Esophagus muscularis mucosa (tissue), 4 donors: Measurements from ENCODE around the gene CCDC78. TPM values are rescaled to one million over a fixed set of nuclear protein-coding genes. Genes with fewer than 3 reads are reported as not detected.

Experiments used
- DNase-seq: peaks from one replicate; pipeline ENCODE4 v3.0.0-alpha.2; 2017; ENCODE audit errors: extremely low spot score
- H3K27ac ChIP-seq, 4 donors: fragments of 200-600 bp; sonication (generic); replicated peaks in 1 of 4; 1 replicate in 3 of 4; 2 replicates in 1 of 4; pipeline ENCODE4 v1.5.1; 2016 to 2019; ENCODE audit warnings: mild to moderate bottlenecking in 1 of 4
- H3K27me3 ChIP-seq, 4 donors: fragments of 200-600 bp; sonication (generic); one replicate each; pipeline versions ENCODE4 v1.5.1 to v1.6.0; 2016 to 2019
- H3K36me3 ChIP-seq, 4 donors: fragments of 200-600 bp; sonication (generic); one replicate each; pipeline ENCODE4 v1.5.1; 2016 to 2019
- H3K4me1 ChIP-seq, 4 donors: fragments of 200-600 bp; sonication (generic); one replicate each; pipeline ENCODE4 v1.5.1; 2016 to 2019
- H3K4me3 ChIP-seq, 4 donors: fragments of 200-600 bp; sonication (generic); 1 replicate in 2 of 4; 2 replicates in 2 of 4; pipeline ENCODE4 v1.5.1; 2016 to 2019; ENCODE audit warnings: mild to moderate bottlenecking in 4 of 4, moderate library complexity in 1 of 4
- H3K9me3 ChIP-seq, 4 donors: fragments of 200-600 bp; sonication (generic); 1 replicate in 3 of 4; 2 replicates in 1 of 4; pipeline ENCODE4 v1.5.1; 2016 to 2019
- EP300 ChIP-seq: sonication (generic); formaldehyde crosslinking; IDR thresholded peaks from one replicate; pipeline ENCODE4 v1.6.1; 2017; ENCODE audit warnings: antibody characterized with exemption
- POLR2A ChIP-seq: fragments of 450-650 bp; IDR thresholded peaks from one replicate; pipeline ENCODE4 v1.6.1; 2017; ENCODE audit warnings: antibody characterized with exemption, moderate library complexity, mild to moderate bottlenecking, low read depth
- POLR2AphosphoS5 ChIP-seq, 2 donors: sonication (generic); formaldehyde crosslinking; IDR thresholded peaks; one replicate each; pipeline ENCODE4 v1.6.1; 2017; ENCODE audit warnings: antibody characterized with exemption in 2 of 2
- WGBS: methylation state at CpG from one replicate; pipeline ENCODE4 v1.1.5; 2018; 5-methylcytosine and 5-hydroxymethylcytosine counted together
- intact Hi-C: fragments of 100-400 bp; cut with DNase I; formaldehyde crosslinking; loops from one replicate; pipeline ENCODE4 v1.15.1; 2023
- total RNA-seq, 4 donors: library from RNA; depleted of rRNA; stranded (reverse); fragments of >200 nt; gene quantifications; one replicate each; pipeline versions ENCODE4 v1.1.0 to v1.2.1, GENCODE V29; 2016
- TF ChIP-seq, protein P1 (sequence below), 3 experiments: fragments of 200-600 bp in 2 of 3; fragments of 450-650 bp in 1 of 3; sonication (generic) in 2 of 3; IDR thresholded peaks; one replicate each; pipeline ENCODE4 v1.5.1; 2017 to 2019; ENCODE audit warnings: antibody characterized with exemption in 3 of 3, mild to moderate bottlenecking in 2 of 3, moderate library complexity in 1 of 3

Gene CCDC78
- total RNA-seq, 4 donors from 2014 or later = 0.33 to 2.5 (median 0.61) TPM

DNA sequence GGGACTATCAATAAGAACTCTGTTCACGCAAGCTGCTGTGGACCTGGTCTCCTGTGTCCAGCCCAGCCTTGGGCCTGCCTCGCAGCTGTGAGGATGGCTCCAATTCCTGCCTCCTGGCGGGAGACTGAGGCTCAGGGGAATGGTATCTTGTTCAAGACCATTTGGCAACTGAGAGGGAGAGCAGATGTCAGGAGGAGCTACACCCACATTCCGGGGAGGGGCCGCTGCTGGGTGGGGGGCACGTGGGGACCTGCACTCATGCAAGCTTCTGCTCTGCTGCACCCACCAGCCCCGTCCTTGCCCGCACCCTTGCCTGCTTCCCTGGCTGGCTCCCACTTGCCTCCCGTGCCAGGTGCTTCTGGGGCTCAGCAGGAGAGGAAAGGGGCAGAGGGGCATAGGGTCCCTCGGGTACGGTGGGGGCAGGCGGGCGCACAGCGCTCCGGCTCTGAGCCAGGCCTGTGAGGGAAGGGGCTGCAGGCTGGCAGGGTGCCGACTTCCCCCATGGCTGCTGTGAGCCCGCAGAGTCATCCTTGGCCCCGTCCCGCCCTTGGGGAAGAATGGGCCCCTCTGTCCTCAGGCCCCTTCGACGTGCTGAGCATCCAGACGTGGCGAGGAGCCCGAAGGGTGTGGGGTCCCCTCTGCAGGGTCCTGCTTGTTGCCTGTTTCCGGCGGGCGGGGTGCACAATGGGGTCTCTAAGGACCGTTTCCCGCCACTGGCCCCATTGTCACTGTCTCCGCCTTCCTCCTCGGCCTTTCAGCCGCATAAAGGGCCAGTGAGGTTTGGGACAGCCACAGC is 8.6 kb downstream of the CCDC78 start:
- WGBS = 85% methylated on average over 9 of the region's 32 CpGs
- peaks cover 43 to 79% (median 67%) of the 10 kb centered on the region in 4 donors for H3K4me1 ChIP-seq
- no peak overlapping the region for H3K4me3 ChIP-seq
- peaks cover 0 to 10% (median 5%) of the 10 kb centered on the region in 4 donors for H3K36me3 ChIP-seq
- H3K27me3 ChIP-seq = peaks cover 0 to 7% (median 0%) of the 10 kb centered on the region in 4 donors
- TF ChIP-seq POLR2A (no peak), EP300 (no peak), POLR2AphosphoS5 (IDR thresholded peaks at IDR 0.05) (no peak)
- TF ChIP-seq, protein P1, sequence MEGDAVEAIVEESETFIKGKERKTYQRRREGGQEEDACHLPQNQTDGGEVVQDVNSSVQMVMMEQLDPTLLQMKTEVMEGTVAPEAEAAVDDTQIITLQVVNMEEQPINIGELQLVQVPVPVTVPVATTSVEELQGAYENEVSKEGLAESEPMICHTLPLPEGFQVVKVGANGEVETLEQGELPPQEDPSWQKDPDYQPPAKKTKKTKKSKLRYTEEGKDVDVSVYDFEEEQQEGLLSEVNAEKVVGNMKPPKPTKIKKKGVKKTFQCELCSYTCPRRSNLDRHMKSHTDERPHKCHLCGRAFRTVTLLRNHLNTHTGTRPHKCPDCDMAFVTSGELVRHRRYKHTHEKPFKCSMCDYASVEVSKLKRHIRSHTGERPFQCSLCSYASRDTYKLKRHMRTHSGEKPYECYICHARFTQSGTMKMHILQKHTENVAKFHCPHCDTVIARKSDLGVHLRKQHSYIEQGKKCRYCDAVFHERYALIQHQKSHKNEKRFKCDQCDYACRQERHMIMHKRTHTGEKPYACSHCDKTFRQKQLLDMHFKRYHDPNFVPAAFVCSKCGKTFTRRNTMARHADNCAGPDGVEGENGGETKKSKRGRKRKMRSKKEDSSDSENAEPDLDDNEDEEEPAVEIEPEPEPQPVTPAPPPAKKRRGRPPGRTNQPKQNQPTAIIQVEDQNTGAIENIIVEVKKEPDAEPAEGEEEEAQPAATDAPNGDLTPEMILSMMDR (IDR thresholded peaks at IDR 0.05) = no peak
- no peak for DNase-seq
- intact Hi-C loops = no loop called here
- no peaks in the 10 kb centered on the region for H3K9me3 ChIP-seq
- H3K27ac ChIP-seq = no peak overlapping the region

DNA sequence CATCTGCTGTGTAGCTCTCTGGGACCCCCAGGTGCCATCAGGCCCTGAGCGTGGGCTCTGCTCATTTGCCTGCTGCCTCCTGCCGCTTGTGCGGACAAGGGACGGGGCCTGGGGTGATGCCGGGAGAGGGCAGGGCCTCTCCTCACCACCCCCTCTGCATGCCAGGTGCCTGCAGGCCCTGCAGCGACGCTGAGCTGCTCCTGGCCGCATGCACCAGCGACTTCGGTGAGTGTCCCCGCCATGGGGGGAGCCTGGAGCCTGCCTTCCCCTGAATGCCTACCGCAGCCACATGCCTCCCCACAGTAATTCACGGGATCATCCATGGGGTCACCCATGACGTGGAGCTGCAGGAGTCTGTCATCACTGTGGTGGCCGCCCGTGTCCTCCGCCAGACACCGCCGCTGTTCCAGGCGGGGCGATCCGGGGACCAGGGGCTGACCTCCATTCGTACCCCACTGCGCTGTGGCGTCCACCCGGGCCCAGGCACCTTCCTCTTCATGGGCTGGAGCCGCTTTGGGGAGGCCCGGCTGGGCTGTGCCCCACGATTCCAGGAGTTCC is 9.4 kb downstream of the CCDC78 start:
- Histone ChIP-seq H3K9me3 (no peaks in the 10 kb centered on the region), H3K4me3 (peak overlapping the region in 2 of 4 donors; percentile 80 to 86), H3K4me1 (peaks cover 41 to 76% (median 68%) of the 10 kb centered on the region in 4 donors), H3K36me3 (peaks cover 0 to 10% (median 3%) of the 10 kb centered on the region in 4 donors), H3K27ac (no peak overlapping the region), H3K27me3 (peaks cover 0 to 13% (median 0%) of the 10 kb centered on the region in 4 donors)
- intact Hi-C loops = no loop called here
- no peak for TF ChIP-seq POLR2AphosphoS5 (IDR thresholded peaks at IDR 0.05)
- no peak for TF ChIP-seq EP300
- TF ChIP-seq POLR2A = no peak
- TF ChIP-seq, protein P1 (IDR thresholded peaks at IDR 0.05) = no peak
- 77% methylated on average over 11 of the region's 29 CpGs for WGBS
- DNase-seq = no peak

DNA sequence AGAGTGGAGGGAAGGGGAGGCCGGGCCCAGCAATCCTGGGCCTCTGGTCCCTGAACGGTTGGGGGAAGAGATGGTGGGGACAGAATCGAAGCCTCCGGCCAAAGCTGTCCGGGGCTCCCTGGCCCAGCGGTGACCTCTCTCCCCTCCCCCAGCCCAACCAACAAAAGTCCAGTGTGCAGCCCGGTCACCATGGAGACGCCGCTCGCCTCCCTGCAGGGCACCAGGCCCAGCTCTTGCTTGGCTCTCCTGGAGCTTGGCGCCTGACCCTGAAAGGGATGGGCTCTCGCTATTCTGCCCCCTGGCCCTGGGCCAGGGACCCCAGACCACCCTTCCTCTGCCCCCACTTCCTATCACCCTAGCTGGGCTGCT is 10.1 kb downstream of the CCDC78 start:
- DNase-seq = no peak
- peaks cover 36 to 76% (median 64%) of the 10 kb centered on the region in 4 donors for H3K4me1 ChIP-seq
- H3K27ac ChIP-seq = peak overlapping the region in 2 of 4 donors; percentile 50 to 63
- TF ChIP-seq POLR2AphosphoS5 (IDR thresholded peaks at IDR 0.05) (no peak), EP300 (no peak), POLR2A (no peak)
- TF ChIP-seq, protein P1 (IDR thresholded peaks at IDR 0.05) = no peak
- intact Hi-C loops = no loop called here
- peaks cover 0 to 20% (median 4%) of the 10 kb centered on the region in 4 donors for H3K27me3 ChIP-seq
- H3K9me3 ChIP-seq = no peaks in the 10 kb centered on the region
- peaks cover 0 to 10% (median 3%) of the 10 kb centered on the region in 4 donors for H3K36me3 ChIP-seq
- WGBS = 23% methylated on average over 4 of the region's 12 CpGs
- peak overlapping the region; percentile 68 to 86 (median 83) for H3K4me3 ChIP-seq

DNA sequence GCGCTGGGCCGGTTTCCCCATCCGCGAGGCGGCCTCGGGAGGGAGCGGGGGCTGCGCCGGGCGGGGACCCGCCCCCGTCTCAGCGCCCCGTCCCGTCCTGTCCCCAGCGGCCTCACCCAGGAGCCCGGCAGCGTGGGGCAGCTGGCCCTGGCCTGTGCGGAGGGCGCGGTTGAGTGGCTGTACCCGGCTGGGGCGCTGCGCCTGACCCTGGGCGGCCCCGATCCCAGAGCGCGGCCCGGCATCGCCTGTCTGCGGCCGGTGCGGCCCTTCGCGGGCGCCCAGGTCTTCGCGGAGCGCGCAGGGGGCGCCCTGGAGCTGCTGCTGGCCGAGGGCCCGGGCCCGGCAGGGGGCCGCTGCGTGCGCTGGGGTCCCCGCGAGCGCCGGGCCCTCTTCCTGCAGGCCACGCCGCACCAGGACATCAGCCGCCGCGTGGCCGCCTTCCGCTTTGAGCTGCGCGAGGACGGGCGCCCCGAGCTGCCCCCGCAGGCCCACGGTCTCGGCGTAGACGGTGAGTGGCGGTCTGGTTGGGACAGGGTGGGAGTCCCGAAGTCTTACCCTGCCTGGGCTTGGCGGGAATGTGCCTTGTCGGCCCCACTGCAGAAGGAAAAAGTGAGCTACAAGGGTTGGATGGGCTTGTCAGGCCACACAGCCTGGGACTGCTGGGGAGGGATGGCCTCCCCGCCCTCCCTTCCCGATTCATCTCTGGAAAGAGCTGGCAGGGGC is 10.6 kb downstream of the CCDC78 start:
- Histone ChIP-seq H3K4me3 (peak overlapping the region; percentile 68 to 86 (median 83)), H3K27ac (peak overlapping the region; percentile 42 to 66 (median 56)), H3K27me3 (peaks cover 0 to 26% (median 10%) of the 10 kb centered on the region in 4 donors), H3K9me3 (no peaks in the 10 kb centered on the region), H3K4me1 (peaks cover 36 to 79% (median 63%) of the 10 kb centered on the region in 4 donors), H3K36me3 (peaks cover 0 to 10% (median 3%) of the 10 kb centered on the region in 4 donors)
- no peak for TF ChIP-seq POLR2AphosphoS5 (IDR thresholded peaks at IDR 0.05)
- no peak for TF ChIP-seq POLR2A
- no peak for TF ChIP-seq EP300
- TF ChIP-seq, protein P1 (IDR thresholded peaks at IDR 0.05) = no peak
- intact Hi-C loops = no loop called here
- no peak for DNase-seq
- WGBS = 60% methylated on average over 1 of the region's 74 CpGs
